Measurements from ENCODE around the gene CFAP46.
A peak's percentile ranks its signal among the peaks of the same experiment; 100 is the strongest.
"Not testable (repeated sequence)": the region's sequence is repeated elsewhere in the genome, so short reads cannot be mapped to it uniquely, and the experiment has no call there.

CFAP46 gene

DNA sequence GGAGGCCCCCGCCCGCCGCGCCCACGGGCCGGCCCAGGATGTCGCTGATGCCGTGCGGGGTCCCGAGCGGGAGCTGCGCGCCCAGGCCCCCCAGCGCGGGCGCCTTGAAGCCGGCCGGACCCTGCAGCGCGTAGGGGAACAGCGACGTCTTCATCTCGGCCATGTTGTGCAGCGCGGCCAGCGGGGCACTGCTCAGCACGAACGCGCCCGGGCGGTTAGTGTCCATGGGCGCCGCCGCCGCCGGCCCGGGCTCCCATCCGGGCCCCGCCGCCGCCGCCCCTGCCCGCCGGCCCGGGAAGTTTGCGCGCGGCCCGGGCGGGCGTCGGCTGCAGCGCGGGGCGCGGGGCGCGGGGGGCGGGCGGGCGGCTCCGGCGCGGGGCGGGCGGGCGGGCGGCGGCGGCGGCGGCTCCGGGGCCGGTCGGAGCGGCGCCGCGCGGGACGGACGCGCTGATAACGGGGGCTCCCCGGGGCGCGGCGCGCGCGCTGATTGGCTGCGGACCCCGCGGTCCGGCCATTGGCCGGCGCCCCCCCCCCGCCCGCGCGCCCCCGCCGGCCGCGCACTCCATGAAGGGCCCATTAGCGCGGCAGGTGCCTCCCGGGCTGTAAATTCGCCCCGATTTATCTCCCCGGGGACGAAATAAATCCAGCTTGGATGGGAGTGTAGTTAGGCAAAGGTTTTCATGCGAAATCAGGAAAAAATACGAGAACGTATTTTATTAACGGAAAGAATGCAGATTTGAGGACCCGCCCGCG, 156.5 kb downstream of the CFAP46 start, which contains the start of gene NKX6-2:
NKX6-2 (minus strand) TSS at position 425 of the 753 bp plus-strand sequence; CDS start at position 226, 199 bp downstream.
- no peak for DNase-seq

DNA sequence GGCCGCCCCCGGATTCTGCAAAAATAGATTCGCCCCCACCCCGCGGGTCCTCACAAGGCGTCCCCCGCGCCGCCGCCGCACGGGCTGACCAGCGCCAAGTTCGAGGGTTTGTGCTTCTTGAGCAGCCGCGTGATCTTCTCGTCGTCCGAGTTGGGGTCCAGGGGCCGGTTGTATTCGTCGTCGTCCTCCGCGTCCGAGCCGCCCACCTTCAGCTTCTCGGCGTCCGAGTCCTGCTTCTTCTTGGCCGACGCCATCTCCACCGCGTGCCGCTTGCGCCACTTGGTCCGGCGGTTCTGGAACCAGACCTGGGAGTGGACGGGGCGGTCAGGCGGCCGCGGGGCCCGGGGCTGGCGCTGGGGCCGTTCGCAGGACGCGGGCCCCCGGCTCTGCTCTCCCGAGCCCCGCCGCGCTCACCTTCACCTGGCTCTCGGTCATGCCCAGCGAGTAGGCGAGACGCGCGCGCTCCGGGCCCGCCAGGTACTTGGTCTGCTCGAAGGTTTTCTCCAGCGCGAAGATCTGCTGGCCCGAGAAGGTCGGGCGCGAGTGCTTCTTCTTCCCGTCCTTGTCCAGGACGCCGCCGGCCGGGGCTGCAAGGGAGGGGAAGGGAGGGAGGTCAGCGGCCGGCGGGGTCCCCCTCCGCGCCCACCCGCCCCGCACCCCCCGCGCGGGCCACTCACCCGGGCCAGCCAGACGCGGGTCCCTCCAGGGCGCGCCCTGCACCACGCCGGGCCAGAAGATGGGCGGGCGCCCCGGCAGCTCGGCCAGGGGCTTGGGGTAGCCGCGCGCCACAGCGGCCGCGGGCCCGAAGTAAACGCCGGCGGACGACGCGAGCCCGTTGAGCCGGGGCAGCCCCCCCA, 157.3 kb downstream of the CFAP46 start:
- no peak for DNase-seq

DNA sequence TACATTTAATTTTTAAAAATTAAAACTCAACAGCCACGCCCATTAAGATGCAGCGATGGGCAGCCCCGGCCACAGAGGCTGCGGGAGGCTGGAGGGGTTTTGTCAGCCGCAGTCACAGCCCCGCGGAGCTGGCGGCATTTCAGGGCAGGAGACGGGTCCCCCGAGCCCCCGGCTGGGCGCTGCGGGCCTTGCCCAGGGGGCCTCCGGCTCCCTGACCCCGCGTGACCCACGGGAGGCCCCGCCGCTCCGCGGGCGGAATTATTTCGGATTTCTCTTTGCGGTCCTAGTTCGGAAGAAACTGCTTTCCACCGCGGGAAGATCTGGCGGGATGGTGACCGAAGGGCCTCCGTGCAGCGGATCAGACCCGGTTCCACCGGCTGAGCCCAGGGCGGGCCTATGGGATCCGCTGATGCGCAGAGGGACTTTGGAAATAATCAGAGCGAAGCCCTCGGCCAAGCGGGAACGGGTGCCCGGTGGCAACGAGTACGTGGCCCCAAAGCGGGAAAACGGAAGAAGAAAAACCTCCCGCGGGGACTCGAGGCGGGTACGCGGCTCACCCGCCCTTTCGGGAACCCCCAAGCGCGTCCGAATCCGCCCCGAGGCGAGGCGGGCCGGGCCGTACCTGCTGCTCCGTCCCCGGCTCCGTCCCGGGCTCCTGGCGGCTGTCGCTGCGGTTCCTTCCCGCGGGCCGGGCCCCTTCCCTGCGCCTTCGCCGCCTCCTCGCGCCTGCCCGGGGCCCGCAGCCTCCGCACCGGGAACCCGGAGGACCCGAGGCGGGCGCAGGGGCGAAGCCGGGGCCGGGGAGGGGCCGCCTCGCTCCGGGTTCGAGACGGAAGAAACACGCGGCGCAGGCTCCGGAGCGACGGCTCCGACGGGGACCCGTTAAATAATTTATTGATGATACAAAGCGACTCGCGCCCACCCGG, 158.2 kb downstream of the CFAP46 start:
- no peak for DNase-seq

DNA sequence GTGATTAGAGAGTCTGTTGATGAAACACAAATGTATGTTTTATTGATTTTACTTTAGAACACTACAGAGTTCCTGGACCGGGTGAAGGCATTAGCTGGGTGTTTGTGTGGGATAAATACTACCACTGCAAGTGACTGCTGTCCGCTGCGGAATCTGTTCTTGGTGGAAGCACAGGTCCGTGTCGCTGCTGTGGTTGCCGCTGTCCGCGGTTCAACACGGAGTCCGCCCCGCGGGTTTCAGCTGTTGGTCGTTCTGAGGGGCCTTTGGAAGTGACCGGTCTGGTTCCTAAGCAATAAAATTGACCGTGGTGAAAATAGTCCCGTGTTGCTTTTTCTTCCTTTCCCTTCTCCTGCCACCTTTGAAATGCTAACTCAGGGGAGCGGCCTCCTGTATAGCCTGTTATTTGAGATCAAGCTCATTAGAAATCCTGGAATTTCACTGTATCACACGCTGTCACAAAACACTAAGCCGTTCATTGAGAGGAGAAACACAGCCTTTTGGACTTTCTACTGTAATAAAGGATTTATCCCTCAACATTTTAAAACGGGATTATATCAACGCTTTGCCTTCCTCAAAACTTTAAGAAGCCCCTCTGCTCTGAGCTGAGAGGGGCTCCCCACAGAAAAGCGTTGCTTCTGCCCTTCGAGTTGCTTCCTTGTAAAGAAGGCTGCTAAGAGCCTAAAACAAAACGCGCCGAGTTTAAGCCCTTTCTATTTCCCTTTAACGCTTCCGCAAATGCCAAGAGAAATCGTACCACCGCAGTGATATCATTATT, 159.0 kb downstream of the CFAP46 start:
- no peak for DNase-seq

DNA sequence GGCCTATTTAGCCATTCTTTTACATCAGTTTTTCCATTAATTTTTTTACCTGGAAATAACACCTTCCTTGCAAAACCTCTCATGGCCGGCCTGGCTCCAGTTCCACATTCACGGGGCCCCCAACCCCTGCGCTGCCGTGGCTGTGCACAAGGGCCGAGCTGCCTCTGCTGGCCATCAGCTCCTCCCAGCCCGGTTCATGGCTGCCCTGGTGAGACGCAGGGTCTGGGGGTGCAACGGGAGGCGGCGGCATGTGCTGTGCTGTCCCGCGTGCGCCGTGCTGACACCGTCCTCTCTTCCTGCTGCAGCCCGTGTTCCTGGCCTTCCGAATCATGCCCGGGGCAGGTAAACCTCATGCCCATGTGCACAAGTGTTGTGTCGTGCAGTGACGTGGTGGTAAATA, 160.8 kb downstream of the CFAP46 start:
- DNase-seq = no peak

DNA sequence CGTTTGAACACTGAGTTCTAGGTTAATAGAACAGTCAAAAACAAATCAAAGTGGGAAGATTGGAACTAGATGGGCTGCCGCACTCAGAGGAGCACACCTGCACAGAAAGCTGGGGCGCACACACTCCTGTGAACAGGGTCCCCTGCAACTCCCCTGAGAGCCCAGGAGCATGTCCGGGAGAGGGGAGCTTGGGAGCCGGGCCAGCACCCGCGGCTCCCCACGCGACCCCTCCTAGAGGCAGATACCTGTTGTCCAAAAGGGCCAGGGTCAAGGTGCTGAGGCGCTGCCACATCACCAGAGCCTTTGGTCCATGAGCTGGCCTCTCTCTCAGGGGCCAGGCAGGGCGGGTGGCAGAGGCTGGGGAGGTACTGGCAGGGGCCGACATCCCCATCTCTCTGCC, 162.0 kb downstream of the CFAP46 start:
- no peak for DNase-seq

DNA sequence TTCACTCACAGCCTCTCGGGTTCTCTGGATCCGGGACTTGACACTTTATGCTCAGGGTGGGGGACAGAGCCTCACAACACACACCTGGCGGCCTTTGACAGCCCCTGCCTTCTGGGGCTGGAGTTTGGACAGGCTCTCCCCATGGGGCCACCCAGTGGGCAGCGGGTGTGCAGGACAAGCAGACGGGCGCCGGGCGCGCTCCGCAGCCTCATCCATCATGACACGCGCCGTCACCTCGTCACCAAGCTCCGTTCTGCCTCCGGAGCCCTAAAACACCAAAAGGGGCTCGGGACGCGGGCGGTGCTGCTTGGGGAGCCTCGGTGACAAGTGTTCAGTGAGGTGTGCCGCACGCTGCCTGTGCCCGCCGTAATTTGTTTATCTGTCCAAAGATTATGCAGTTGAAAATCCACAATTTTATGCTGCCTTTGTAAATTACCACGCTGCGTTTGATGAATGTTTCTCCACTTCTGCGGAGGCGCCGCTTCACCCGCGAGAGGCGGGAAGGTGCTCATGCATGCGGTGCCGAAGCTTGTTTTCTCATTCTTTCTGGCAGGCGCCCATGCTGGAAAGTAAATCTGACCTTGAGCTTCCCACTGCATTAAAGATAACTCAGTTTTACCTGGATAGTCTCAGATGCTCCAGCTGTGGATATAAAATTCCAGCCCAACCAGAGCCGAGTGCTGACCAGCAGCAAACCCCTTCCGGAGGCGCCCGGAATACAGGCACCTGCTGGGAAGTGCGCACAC, 162.6 kb downstream of the CFAP46 start:
- DNase-seq = no peak

DNA sequence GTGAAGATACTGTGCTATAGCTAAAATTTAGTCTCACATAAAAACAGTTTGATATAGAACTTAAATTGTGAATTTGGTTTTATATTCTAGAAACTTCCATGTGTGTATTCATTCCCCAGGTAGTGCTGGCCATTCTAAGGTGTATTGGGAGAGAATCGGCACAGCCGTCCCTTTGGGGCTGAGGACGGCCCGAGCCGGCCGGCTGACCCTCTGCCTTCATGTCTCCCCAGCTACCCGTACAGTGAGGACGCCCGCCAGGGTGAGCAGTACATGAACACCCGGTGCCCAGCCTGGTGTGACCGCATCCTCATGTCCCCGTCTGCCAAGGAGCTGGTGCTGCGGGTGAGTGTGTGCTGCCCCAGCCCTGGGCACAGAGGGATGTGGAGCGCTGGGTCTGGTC, 164.9 kb downstream of the CFAP46 start:
- DNase-seq = no peak

DNA sequence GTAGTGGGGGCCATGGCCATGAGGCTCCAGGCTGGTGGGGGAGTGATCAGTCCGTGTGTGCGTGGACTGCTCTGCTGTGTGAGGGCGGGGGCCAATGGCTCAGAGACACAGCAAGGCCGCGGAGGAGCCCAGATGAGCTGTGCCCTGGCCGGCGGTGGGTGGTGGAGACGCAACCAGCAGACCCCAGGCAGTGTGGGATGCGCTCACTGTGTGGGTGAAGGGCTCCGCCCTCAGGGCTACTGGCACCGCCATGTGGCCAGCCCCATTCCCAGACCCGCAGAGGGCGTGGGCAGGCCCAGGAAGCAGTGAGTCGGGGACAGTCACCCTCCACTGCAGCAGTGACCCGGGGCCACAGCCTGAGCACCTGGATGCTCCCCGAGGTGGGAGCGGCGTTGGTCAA, 165.5 kb downstream of the CFAP46 start:
- no peak for DNase-seq

DNA sequence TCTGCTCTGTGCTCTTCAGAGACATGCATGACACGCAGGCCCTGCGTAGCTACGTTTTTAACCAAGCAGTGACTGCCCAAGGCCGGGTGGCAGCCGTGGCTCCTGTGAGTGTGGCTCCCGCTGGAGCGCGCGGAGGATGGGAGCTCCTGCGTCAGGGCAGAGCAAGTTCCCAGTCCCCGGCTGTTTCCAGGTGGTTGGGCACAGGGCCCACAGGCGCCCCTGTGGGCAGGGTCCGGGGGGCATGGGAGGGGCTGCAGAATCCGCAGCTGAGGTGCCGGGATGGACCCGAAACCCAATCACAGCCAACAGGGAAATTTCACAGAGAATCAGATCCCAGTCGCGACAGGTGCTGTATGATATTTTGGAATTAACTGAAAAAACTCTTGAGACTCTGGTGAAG, 166.2 kb downstream of the CFAP46 start:
- DNase-seq = no peak

DNA sequence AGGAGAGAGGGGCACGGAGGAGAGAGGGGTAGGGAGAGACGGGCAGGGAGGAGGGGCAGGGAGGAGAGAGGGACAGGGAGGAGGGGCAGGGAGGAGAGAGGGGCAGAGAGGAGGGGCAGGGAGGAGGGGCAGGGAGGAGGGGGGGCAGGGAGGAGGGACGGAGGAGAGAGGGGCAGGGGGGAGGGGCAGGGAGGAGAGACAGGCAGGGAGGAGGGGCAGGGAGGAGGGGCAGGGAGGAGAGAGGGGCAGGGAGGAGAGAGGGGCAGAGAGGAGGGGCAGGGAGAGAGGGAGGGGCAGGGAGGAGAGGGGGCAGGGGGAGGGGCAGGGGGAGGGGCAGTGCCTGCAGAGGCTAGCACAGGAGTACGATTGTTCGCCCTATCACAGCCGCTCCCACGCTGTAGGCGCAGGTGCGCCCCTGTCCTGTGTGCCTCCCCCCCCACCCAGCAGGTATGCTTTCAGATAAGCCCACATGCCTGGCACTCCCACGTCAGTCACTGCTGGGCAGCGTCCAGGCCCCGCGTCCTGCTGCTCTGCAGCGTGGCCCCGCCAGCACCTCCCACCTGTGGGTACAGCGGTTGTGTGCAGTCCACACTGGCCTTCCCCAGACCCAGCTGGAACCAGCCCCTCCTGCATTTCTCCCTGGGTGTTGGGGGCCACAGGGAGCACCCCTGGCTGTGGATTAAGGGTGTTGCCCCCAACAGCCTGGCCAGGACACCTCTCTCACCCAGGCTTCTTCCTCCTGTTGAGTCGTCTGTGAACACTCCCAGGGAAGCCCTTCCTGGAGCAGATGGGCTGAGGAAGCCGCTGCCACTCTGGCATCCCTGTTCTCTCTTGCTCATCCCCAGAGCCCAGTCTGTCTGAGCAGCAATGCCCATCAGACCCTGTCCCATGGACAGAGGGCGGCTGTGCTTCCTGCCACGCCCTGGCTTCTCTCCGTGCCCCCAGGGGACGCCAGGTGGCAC, 167.2 kb downstream of the CFAP46 start:
- peak; percentile 48 for DNase-seq

DNA sequence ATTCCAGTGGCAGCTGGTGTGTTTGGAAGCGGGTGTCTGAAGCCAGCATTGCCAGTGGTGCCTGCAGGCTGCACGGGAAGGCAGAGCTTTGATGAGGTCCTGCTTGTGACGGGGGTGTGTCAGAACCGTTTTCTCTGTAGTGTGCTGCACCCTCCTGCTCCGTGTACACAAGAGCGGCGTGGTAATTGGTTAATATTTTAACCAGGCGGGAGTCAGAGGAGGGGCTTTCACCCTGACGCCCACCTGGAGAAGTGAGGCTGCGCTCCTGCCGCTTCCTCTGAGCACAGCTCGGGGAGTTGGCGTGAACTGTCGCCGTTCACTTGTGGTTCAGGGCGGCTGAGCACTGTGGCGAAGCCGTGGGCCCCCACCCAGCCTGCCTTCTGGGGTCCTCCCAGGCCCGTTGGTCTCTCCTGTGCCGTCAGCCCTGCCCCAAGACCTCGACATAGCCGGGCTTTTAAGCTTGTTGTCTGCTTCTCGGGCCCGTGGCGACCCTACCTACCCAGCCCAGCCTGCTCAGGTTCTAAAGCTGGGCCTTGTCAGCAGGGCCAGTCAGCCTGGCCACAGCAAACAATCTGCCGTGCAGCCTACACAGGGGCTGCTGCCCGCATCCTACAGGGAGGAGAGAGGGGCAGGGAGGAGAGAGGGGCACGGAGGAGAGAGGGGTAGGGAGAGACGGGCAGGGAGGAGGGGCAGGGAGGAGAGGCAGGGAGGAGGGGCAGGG, 168.0 kb downstream of the CFAP46 start:
- DNase-seq = no peak

DNA sequence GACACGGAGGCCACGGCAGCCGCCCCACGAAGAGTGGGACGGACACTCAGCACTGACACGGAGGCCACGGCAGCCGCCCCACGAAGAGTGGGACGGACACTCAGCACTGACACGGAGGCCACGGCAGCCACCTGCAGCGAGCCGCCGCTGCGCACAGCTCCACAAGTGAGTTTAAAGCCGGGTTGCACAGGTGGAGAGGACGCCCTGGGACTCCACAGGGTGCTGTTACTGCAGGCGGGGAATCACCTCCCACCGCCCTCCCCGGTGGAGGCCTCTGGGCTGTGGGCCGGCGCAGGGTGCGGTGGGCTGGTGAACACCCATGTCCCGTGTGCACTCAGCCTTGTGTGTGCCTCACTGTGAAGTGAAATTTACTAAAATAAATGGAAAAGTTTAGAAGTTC, 169.6 kb downstream of the CFAP46 start:
- not testable (repeated sequence) for DNase-seq

DNA sequence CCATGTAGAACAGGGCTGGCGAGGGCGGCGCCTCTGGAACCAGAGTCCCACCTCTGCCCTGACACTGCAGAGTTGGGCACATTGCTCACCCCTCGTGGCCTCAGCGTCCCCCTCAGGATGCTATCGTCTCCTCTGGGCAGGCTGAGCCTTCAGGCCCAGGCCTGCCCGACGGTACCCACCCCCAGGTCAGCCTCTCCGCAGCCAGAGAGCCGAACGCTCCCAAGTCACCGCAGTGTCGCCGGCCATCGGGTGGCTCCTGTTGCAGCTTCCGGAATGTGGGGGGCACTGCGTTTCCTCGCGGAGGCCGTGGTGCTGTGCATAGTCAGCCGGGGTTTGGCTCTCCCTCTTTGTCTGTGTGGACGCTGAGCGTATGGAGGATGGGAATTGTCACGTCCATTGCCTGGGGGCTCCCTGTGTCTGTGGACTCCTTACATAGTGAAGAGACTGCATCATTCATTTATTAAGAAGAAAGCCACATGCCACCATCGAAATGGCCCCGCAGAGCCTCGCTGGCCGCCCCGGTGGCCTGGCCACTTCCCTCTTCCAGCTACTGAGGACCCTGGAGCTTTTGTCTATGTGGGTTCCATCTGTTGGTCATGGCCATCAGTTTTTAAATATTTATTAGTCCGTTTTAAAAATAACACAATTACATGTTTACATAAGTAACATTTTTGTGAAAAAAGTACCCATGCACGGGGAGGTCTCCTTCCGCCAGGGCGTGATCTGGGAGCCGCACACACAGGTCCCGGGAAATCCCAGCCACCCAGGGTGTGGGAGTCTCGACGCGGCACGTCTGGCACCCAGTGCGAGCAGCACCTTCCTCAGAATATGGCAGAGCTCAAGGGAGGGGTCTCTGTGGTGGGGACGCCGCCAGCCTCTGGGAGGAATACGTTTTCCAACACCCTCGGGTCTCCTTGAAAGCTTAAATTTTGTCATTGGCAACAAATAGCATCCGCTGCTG, 172.0 kb downstream of the CFAP46 start:
- no peak for DNase-seq

DNA sequence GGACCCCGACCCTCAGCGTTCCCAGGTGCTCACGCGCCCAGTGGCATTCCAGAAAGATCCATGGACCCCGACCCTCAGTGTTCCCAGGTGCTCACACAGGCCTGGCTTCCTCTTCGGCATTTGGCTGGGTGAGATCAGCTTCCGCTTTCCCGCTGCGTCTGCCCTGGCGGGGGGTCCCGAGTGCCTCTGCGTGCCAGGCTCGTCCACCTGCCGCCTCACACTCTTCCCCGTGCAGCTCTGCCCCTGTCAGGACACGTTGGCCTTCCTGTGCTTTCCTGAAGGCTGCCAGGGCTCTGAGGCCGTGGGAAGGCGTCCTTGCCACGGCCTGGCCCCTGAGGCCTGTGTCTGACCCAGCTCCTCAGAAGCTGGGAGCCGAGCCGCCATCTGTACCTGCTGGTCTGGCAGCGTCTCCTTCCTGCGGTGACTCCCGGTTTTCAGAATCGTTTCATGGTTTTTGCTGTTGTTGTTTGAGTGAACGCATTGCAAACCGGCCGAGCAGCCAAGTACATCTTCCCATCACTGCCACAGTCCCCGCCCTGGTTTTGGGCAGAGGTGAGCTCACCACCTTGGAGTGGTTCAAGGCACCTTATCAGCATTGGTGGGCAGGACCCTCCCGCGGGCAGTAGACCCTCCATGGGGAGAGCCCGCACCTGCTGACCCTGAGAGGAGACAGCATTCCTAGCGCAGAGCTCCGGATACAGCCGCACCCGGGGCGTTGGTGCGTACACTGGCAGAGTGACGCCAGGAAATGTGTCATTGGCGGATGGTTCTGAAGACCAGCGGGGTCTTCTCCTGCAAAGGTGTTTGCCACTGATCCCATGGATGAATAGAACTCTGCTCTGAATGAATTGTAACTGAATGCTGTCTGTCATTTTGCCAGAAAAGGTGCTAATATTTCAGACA, 173.8 kb downstream of the CFAP46 start:
- DNase-seq = no peak

DNA sequence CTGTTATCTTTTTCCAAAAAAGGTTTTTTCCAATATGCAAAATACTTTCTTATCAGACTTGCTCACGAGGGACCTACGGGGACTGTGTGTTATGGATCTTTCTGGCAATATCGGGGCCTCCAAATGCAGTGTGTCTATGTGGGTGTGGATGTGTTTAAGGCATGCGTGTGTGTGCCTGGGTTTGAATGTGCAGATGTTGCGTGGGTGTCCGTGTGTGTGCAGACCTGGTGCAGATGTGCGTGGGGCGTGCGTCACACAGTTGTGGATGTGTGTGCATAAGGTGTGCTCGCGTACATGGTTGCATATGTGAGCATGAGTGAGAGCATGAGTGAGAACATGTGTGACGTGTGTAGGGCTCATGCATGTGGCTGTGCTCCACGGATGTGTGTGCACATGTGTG, 176.1 kb downstream of the CFAP46 start:
- DNase-seq = no peak

DNA sequence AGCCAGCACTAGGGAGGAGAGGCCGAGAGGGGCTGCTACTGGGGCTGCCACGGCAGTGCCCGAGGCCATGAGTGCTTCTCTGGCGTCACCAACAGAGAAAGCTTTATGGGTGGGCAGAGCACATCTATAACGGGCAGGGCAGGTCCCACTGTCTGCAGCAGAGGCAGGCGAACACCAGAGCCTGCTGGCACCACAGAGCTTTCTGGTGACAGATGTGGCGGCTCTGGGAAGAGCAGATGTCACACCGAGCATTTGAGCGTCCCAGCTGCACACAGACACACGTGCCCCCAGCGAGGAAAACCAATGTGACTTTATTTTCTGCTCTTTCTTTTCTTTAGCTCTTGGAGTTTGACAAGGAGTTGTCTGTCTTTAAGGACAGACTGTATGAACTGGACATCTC, 176.9 kb downstream of the CFAP46 start:
- DNase-seq = no peak

All from NCI-H2107 (cell line).